Measurements from ENCODE around the gene INCENP. TPM values are rescaled to one million over a fixed set of nuclear protein-coding genes. Genes with fewer than 3 reads are reported as not detected.

The INCENP gene
- total and polyA plus RNA-seq, 7 donors: 4.8 to 20.1 (median 11.6) TPM

GRCh38 chr11:62145261-62145871 is 21.6 kb downstream of the INCENP start:
- intact Hi-C loops (cut with DNase I): no loop called here
- WGBS, 3 donors: 96 to 98% (median 96%) methylated on average over 11 of the region's 11 CpGs
- Histone ChIP-seq H3K4me1 (no peaks in the 10 kb centered on the region), H3K9me3 (no peaks in the 10 kb centered on the region), H3K27ac (no peak overlapping the region), H3K36me3 (ENCODE audit: insufficient read depth in 1 of 2, low read depth in 1 of 2) (peaks cover 4 to 69% of the 10 kb centered on the region in 2 donors), H3K4me3 (no peak overlapping the region), H3K27me3 (ENCODE audit: insufficient read depth in 3 of 3, low read length in 2 of 3) (no peaks in the 10 kb centered on the region)
- ATAC-seq: no peak
- no peak for DNase-seq
- no peak for TF ChIP-seq CTCF (IDR thresholded peaks at IDR 0.05)

- no peaks in the 10 kb centered on the region for H3K27me3 ChIP-seq (ENCODE audit: insufficient read depth in 3 of 3, low read length in 2 of 3)
- DNase-seq (no peak), ATAC-seq (no peak)
- 94 to 95% (median 95%) methylated on average over 31 to 36 of the region's 36 CpGs for whole genome bisulfite sequencing, 3 donors
- H3K9me3 ChIP-seq: no peaks in the 10 kb centered on the region
- no peak for TF ChIP-seq CTCF (IDR thresholded peaks at IDR 0.05)
- no peak overlapping the region for H3K4me3 ChIP-seq
- intact Hi-C loops (cut with DNase I): no loop called here
- no peaks in the 10 kb centered on the region for H3K4me1 ChIP-seq
- peaks cover 4 to 69% of the 10 kb centered on the region in 2 donors for H3K36me3 ChIP-seq (ENCODE audit: insufficient read depth in 1 of 2, low read depth in 1 of 2)
- no peak overlapping the region for H3K27ac ChIP-seq
These were observed 22.8 kb downstream of the INCENP start for GRCh38 chr11:62146476-62147200.

- H3K4me3 ChIP-seq: no peak overlapping the region
- no peak overlapping the region for H3K27ac ChIP-seq
- 92 to 93% (median 92%) methylated on average over 12 of the region's 12 CpGs for WGBS, 3 donors
- H3K9me3 ChIP-seq: no peaks in the 10 kb centered on the region
- TF ChIP-seq CTCF (IDR thresholded peaks at IDR 0.05): no peak
- H3K4me1 ChIP-seq: no peaks in the 10 kb centered on the region
- intact Hi-C loops (cut with DNase I): no loop called here
- H3K36me3 ChIP-seq (ENCODE audit: insufficient read depth in 1 of 2, low read depth in 1 of 2): peaks cover 4 to 70% of the 10 kb centered on the region in 2 donors
- DNase-seq: no peak
- no peaks in the 10 kb centered on the region for H3K27me3 ChIP-seq (ENCODE audit: insufficient read depth in 3 of 3, low read length in 2 of 3)
- ATAC-seq: no peak
These were observed 23.7 kb downstream of the INCENP start for GRCh38 chr11:62147545-62147944.

GRCh38 chr11:62148271-62148980 is 24.6 kb downstream of the INCENP start:
- intact Hi-C loops (cut with DNase I): no loop called here
- ATAC-seq (no peak), DNase-seq (no peak)
- no peaks in the 10 kb centered on the region for H3K9me3 ChIP-seq
- no peak overlapping the region for H3K4me3 ChIP-seq
- H3K27me3 ChIP-seq (ENCODE audit: insufficient read depth in 3 of 3, low read length in 2 of 3): no peaks in the 10 kb centered on the region
- H3K4me1 ChIP-seq: no peaks in the 10 kb centered on the region
- TF ChIP-seq CTCF (IDR thresholded peaks at IDR 0.05): no peak
- peaks cover 4 to 77% of the 10 kb centered on the region in 2 donors for H3K36me3 ChIP-seq (ENCODE audit: insufficient read depth in 1 of 2, low read depth in 1 of 2)
- no peak overlapping the region for H3K27ac ChIP-seq
- 81 to 91% (median 86%) methylated on average over 7 to 10 of the region's 10 CpGs for WGBS, 3 donors
